SK-N-SH treated with all-trans-retinoic acid at 6 μM for 48 hours (cell line): ENCODE measurements around the gene ZFYVE19.

Experiments used
- ATAC-seq: fragments of 200-7000 bp; cut with Tn5 transposase; 3 replicates; pipeline ENCODE4 v1.9.1; 2020; ENCODE audit warnings: mild to moderate bottlenecking, moderate library complexity
- BACH2 ChIP-seq: fragments of 250-450 bp; sonication (Bioruptor Pico); IDR thresholded peaks from 2 replicates; pipeline ENCODE4 v1.9.0; 2021; ENCODE audit warnings: mild to moderate bottlenecking, borderline replicate concordance
- CSDC2 ChIP-seq: fragments of 250-450 bp; sonication (Bioruptor Pico); IDR thresholded peaks from 2 replicates; pipeline ENCODE4 v1.5.0; 2020; ENCODE audit warnings: mild to moderate bottlenecking, moderate library complexity
- ESRRG ChIP-seq: fragments of 250-450 bp; sonication (Bioruptor Pico); IDR thresholded peaks from 2 replicates; pipeline ENCODE4 v1.6.1; 2021; ENCODE audit warnings: mild to moderate bottlenecking
- GLIS3 ChIP-seq: fragments of 250-450 bp; sonication (Bioruptor Pico); IDR thresholded peaks from 2 replicates; pipeline ENCODE4 v1.5.0; 2020; ENCODE audit warnings: mild to moderate bottlenecking, moderate library complexity
- ISL1 ChIP-seq: fragments of 250-450 bp; sonication (Bioruptor Pico); IDR thresholded peaks from 2 replicates; pipeline ENCODE4 v2.1.2; 2022; ENCODE audit warnings: mild to moderate bottlenecking, moderate library complexity
- PPARA ChIP-seq: fragments of 250-450 bp; sonication (Bioruptor Pico); IDR thresholded peaks from 2 replicates; pipeline ENCODE4 v1.5.0; 2020; ENCODE audit warnings: mild to moderate bottlenecking, borderline replicate concordance
- RARB ChIP-seq: fragments of 250-450 bp; sonication (Bioruptor Pico); IDR thresholded peaks from 2 replicates; pipeline ENCODE4 v1.8.0; 2021; ENCODE audit warnings: mild to moderate bottlenecking, moderate library complexity
- SNAI2 ChIP-seq: fragments of 250-450 bp; sonication (Bioruptor Pico); IDR thresholded peaks from 2 replicates; pipeline ENCODE4 v1.5.0; 2020; ENCODE audit warnings: mild to moderate bottlenecking, moderate library complexity
- TCF4 ChIP-seq: fragments of 250-450 bp; sonication (Bioruptor Pico); IDR thresholded peaks from 2 replicates; pipeline ENCODE4 v1.8.0; 2021; ENCODE audit warnings: mild to moderate bottlenecking, moderate library complexity, borderline replicate concordance
- TOX ChIP-seq: fragments of 250-450 bp; sonication (Bioruptor Pico); IDR thresholded peaks from 2 replicates; pipeline ENCODE4 v1.8.0; 2021; ENCODE audit warnings: mild to moderate bottlenecking, moderate library complexity, borderline replicate concordance
- ZC3H10 ChIP-seq: fragments of 250-450 bp; sonication (Bioruptor Pico); IDR thresholded peaks from 2 replicates; pipeline ENCODE4 v1.5.1; 2021; ENCODE audit warnings: mild to moderate bottlenecking, moderate library complexity
- ZFP30 ChIP-seq: fragments of 450-650 bp; formaldehyde crosslinking; IDR thresholded peaks from 2 replicates; pipeline ENCODE4 v1.5.0; 2022; ENCODE audit warnings: mild to moderate bottlenecking, moderate library complexity
- ZNF70 ChIP-seq: fragments of 450-650 bp; formaldehyde crosslinking; IDR thresholded peaks from 2 replicates; pipeline ENCODE4 v1.5.0; 2020; ENCODE audit warnings: mild to moderate bottlenecking, moderate library complexity
- TF ChIP-seq, protein P1 (sequence below): fragments of 250-450 bp; sonication (Bioruptor Pico); IDR thresholded peaks from 2 replicates; pipeline ENCODE4 v1.5.0; 2020; ENCODE audit warnings: mild to moderate bottlenecking, moderate library complexity
- TF ChIP-seq, protein P2 (sequence below): fragments of 250-450 bp; sonication (Bioruptor Pico); IDR thresholded peaks from 2 replicates; pipeline ENCODE4 v1.5.1; 2020; ENCODE audit warnings: low read depth, mild to moderate bottlenecking, moderate library complexity
- TF ChIP-seq, protein P3 (sequence below): fragments of 250-450 bp; sonication (Bioruptor Pico); IDR thresholded peaks from 2 replicates; pipeline ENCODE4 v1.5.1; 2021; ENCODE audit warnings: mild to moderate bottlenecking, moderate library complexity
- TF ChIP-seq, protein P4 (sequence below): fragments of 250-450 bp; sonication (Bioruptor Pico); IDR thresholded peaks from 2 replicates; pipeline ENCODE4 v1.8.0; 2020; ENCODE audit warnings: mild to moderate bottlenecking, moderate library complexity, borderline replicate concordance
- TF ChIP-seq, protein P5 (sequence below): fragments of 250-450 bp; sonication (Bioruptor Pico); IDR thresholded peaks from 2 replicates; pipeline ENCODE4 v1.8.0; 2021; ENCODE audit warnings: low read depth, mild to moderate bottlenecking, moderate library complexity, borderline replicate concordance

Gene ZFYVE19

DNA sequence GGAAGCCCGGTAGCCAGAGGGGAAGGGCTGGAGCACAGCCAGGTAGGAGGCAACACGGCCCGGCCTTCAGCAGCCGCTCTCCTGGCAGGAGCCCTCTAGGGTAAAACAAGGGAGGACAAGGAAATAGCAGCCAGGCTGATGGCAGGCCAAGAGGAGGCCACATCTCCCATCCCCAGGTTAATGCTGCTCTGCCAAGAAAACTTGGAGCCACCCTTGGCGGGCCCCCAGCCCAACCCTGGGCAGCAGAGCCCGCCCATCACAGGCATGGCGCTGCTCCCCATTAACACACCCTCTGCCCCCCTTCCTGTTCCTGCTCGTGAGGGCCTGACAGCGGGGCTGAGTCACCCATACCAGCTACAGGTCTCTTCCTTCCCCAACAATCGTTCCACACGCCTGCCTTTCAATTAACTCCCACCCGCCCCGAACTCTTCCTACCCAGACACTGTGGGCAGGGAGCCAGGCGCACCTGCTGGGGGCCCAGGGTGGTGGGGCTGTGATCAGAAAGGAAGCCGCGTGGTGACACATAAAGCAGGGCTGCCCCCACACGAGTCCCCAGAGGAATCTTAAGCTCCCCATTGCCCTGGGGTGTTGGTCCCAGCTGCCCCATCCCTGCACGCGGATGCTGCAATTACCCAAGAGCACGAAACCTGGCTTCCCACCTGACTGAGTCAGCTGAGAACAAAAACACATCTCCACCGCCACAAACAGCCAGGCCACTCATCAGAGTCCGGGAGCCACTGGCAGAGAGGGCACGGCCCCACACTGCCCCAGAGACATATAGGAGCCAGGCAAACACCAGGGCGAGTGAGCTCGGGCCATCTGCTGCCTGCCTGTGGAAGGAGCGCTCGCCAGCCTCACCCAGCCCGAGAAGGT lies 37.4 kb upstream of the ZFYVE19 start, which contains the start of gene C15orf62:
Gene C15orf62, plus strand, starts transcription at position 707 of the 873 bp plus-strand sequence. CDS start 516 bp downstream, outside the sequence.
- TF ChIP-seq BACH2 (CRISPR knock-in tag) (no peak), SNAI2 (no peak), ESRRG (no peak), RARB (CRISPR knock-in tag) (no peak), PPARA (CRISPR knock-in tag) (no peak), ISL1 (CRISPR knock-in tag) (no peak), ZNF70 (CRISPR knock-in tag) (no peak)
- TF ChIP-seq, protein P1, sequence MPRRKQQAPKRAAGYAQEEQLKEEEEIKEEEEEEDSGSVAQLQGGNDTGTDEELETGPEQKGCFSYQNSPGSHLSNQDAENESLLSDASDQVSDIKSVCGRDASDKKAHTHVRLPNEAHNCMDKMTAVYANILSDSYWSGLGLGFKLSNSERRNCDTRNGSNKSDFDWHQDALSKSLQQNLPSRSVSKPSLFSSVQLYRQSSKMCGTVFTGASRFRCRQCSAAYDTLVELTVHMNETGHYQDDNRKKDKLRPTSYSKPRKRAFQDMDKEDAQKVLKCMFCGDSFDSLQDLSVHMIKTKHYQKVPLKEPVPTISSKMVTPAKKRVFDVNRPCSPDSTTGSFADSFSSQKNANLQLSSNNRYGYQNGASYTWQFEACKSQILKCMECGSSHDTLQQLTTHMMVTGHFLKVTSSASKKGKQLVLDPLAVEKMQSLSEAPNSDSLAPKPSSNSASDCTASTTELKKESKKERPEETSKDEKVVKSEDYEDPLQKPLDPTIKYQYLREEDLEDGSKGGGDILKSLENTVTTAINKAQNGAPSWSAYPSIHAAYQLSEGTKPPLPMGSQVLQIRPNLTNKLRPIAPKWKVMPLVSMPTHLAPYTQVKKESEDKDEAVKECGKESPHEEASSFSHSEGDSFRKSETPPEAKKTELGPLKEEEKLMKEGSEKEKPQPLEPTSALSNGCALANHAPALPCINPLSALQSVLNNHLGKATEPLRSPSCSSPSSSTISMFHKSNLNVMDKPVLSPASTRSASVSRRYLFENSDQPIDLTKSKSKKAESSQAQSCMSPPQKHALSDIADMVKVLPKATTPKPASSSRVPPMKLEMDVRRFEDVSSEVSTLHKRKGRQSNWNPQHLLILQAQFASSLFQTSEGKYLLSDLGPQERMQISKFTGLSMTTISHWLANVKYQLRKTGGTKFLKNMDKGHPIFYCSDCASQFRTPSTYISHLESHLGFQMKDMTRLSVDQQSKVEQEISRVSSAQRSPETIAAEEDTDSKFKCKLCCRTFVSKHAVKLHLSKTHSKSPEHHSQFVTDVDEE (CRISPR knock-in tag): no peak
- TF ChIP-seq, protein P2, sequence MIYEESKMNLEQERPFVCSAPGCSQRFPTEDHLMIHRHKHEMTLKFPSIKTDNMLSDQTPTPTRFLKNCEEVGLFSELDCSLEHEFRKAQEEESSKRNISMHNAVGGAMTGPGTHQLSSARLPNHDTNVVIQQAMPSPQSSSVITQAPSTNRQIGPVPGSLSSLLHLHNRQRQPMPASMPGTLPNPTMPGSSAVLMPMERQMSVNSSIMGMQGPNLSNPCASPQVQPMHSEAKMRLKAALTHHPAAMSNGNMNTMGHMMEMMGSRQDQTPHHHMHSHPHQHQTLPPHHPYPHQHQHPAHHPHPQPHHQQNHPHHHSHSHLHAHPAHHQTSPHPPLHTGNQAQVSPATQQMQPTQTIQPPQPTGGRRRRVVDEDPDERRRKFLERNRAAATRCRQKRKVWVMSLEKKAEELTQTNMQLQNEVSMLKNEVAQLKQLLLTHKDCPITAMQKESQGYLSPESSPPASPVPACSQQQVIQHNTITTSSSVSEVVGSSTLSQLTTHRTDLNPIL (CRISPR knock-in tag): no peak
- TF ChIP-seq, protein P3, sequence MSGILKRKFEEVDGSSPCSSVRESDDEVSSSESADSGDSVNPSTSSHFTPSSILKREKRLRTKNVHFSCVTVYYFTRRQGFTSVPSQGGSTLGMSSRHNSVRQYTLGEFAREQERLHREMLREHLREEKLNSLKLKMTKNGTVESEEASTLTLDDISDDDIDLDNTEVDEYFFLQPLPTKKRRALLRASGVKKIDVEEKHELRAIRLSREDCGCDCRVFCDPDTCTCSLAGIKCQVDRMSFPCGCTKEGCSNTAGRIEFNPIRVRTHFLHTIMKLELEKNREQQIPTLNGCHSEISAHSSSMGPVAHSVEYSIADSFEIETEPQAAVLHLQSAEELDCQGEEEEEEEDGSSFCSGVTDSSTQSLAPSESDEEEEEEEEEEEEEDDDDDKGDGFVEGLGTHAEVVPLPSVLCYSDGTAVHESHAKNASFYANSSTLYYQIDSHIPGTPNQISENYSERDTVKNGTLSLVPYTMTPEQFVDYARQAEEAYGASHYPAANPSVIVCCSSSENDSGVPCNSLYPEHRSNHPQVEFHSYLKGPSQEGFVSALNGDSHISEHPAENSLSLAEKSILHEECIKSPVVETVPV (CRISPR knock-in tag): no peak
- TF ChIP-seq, protein P4, sequence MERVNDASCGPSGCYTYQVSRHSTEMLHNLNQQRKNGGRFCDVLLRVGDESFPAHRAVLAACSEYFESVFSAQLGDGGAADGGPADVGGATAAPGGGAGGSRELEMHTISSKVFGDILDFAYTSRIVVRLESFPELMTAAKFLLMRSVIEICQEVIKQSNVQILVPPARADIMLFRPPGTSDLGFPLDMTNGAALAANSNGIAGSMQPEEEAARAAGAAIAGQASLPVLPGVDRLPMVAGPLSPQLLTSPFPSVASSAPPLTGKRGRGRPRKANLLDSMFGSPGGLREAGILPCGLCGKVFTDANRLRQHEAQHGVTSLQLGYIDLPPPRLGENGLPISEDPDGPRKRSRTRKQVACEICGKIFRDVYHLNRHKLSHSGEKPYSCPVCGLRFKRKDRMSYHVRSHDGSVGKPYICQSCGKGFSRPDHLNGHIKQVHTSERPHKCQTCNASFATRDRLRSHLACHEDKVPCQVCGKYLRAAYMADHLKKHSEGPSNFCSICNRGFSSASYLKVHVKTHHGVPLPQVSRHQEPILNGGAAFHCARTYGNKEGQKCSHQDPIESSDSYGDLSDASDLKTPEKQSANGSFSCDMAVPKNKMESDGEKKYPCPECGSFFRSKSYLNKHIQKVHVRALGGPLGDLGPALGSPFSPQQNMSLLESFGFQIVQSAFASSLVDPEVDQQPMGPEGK: no peak
- TF ChIP-seq, all 23 proteins: peak for 0
- peak; percentile 73 for ATAC-seq

DNA sequence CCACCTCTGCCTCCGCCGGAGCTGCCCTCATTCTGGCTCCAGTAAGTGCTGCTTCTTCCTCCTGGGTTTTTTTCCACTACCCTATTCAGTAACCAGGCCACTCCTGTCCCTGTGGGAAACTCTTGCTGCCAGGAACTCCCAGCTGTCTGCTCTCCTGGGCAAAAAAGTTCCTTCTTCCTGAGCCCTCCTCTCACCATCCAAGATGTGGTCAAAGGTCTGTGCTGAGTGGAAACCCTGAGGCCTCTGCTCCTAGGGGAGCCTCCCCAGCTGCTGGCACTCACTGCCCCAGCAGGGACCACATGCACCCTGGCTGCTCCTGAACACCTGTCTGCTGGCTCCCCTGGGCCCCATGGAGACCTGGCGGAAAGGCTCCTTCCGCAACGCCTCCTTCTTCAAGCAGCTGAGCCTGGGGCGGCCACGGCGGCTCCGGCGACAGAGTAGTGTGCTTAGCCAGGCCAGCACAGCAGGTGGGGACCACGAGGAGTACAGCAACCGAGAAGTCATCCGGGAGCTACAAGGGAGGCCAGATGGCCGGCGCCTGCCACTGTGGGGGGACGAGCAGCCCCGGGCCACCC lies 36.7 kb upstream of the ZFYVE19 start:
- no peak for ATAC-seq
- TF ChIP-seq SNAI2 (no peak), ZFP30 (CRISPR knock-in tag) (no peak)
- TF ChIP-seq, protein P1 (CRISPR knock-in tag): no peak
- TF ChIP-seq, all 23 proteins: peak for 0

DNA sequence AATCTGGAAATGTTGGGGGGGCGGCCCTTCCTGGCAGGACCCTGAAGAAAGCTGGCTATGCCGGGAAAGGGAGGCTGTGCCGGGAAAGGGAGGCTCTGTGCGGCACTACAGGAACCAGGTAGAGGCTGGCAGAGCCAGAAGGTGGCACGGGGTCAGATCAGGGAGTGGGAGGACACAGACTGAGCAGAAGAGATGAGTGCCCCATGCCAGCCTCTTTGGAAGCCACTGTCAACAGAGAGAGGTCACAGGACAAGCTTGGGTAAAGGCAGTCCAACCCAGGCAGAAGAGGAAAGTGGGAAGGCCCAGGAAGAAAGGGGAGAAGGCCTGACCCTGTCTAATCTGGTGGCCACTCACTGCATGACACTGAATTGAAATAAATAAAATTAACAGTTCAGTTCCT lies 35.6 kb upstream of the ZFYVE19 start:
- ATAC-seq: no peak
- TF ChIP-seq ZNF70 (CRISPR knock-in tag): no peak
- no peak for TF ChIP-seq BACH2 (CRISPR knock-in tag)
- TF ChIP-seq GLIS3 (CRISPR knock-in tag): no peak
- TF ChIP-seq PPARA (CRISPR knock-in tag): no peak
- no peak for TF ChIP-seq TCF4
- TF ChIP-seq ISL1 (CRISPR knock-in tag): no peak
- no peak for TF ChIP-seq ZFP30 (CRISPR knock-in tag)
- TF ChIP-seq, protein P2 (CRISPR knock-in tag): no peak
- TF ChIP-seq TOX: no peak
- TF ChIP-seq, protein P4: no peak
- TF ChIP-seq RARB (CRISPR knock-in tag): no peak
- no peak for TF ChIP-seq CSDC2 (CRISPR knock-in tag)
- TF ChIP-seq, protein P5, sequence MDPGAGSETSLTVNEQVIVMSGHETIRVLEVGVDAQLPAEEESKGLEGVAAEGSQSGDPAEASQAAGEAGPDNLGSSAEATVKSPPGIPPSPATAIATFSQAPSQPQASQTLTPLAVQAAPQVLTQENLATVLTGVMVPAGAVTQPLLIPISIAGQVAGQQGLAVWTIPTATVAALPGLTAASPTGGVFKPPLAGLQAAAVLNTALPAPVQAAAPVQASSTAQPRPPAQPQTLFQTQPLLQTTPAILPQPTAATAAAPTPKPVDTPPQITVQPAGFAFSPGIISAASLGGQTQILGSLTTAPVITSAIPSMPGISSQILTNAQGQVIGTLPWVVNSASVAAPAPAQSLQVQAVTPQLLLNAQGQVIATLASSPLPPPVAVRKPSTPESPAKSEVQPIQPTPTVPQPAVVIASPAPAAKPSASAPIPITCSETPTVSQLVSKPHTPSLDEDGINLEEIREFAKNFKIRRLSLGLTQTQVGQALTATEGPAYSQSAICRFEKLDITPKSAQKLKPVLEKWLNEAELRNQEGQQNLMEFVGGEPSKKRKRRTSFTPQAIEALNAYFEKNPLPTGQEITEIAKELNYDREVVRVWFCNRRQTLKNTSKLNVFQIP (CRISPR knock-in tag): no peak
- TF ChIP-seq ZC3H10: no peak
